H9 (cell line): ENCODE measurements around the gene PLIN3. TPM values are rescaled to one million over a fixed set of nuclear protein-coding genes. Genes with fewer than 3 reads are reported as not detected.
"Not testable (repeated sequence)": the region's sequence is repeated elsewhere in the genome, so short reads cannot be mapped to it uniquely, and the experiment has no call there.

Experiments used
- DNase-seq: peaks from one replicate; pipeline ENCODE4 v3.0.0-alpha.2; 2017
- H2AFZ ChIP-seq: one replicate; pipeline ENCODE4 v1.6.1; 2013; ENCODE audit warnings: mild to moderate bottlenecking, low read length, control low read depth, moderate library complexity
- H2AK5ac ChIP-seq: 2 replicates; pipeline ENCODE4 v1.6.1; 2013; ENCODE audit warnings: low read length, control low read depth, mixed read lengths; ENCODE audit not compliant: insufficient read length
- H2BK120ac ChIP-seq: one replicate; pipeline ENCODE4 v1.6.1; 2013; ENCODE audit warnings: low read depth, mild to moderate bottlenecking, low read length, control low read depth, inconsistent platforms; ENCODE audit not compliant: poor library complexity, severe bottlenecking
- H2BK12ac ChIP-seq: 2 replicates; pipeline ENCODE4 v1.6.1; 2013; ENCODE audit warnings: low read length, control low read depth, mixed read lengths, low read depth; ENCODE audit not compliant: insufficient read length
- H2BK15ac ChIP-seq: 2 replicates; pipeline ENCODE4 v1.6.1; 2013; ENCODE audit warnings: low read depth, low read length, control low read depth
- H2BK20ac ChIP-seq: one replicate; pipeline ENCODE4 v1.6.1; 2013; ENCODE audit warnings: low read depth, mild to moderate bottlenecking, low read length, control low read depth, inconsistent platforms; ENCODE audit not compliant: poor library complexity, severe bottlenecking
- H2BK5ac ChIP-seq: 2 replicates; pipeline ENCODE4 v1.6.1; 2013; ENCODE audit warnings: low read length, control low read depth, mixed read lengths; ENCODE audit not compliant: insufficient read length
- H3K14ac ChIP-seq: 2 replicates; pipeline ENCODE4 v1.6.1; 2013; ENCODE audit warnings: low read length, control low read depth; ENCODE audit not compliant: insufficient read depth
- H3K18ac ChIP-seq: 2 replicates; pipeline ENCODE4 v1.6.1; 2013; ENCODE audit warnings: low read depth, mild to moderate bottlenecking, mixed read lengths, low read length, control low read depth; ENCODE audit not compliant: insufficient read length
- H3K23ac ChIP-seq: 2 replicates; pipeline ENCODE4 v1.6.1; 2013; ENCODE audit warnings: low read length, control low read depth, mixed read lengths, low read depth; ENCODE audit not compliant: insufficient read length
- H3K23me2 ChIP-seq: 2 replicates; pipeline ENCODE4 v1.6.1; 2013; ENCODE audit warnings: low read depth, mild to moderate bottlenecking, mixed read lengths, low read length, control low read depth; ENCODE audit not compliant: insufficient read length, poor library complexity, severe bottlenecking
- H3K27ac ChIP-seq: 2 replicates; pipeline ENCODE4 v1.5.1; 2013; ENCODE audit warnings: low read length, control low read depth, mixed read lengths, low read depth; ENCODE audit not compliant: insufficient read length
- H3K27me3 ChIP-seq: 2 replicates; pipeline ENCODE4 v1.6.1; 2013; ENCODE audit warnings: low read length, control low read depth, inconsistent platforms; ENCODE audit not compliant: insufficient read depth
- H3K4ac ChIP-seq: 2 replicates; pipeline ENCODE4 v1.6.1; 2013; ENCODE audit warnings: low read depth, mild to moderate bottlenecking, control low read depth, inconsistent platforms, low read length, moderate library complexity
- H3K4me1 ChIP-seq: 2 replicates; pipeline ENCODE4 v1.6.1; 2013; ENCODE audit warnings: low read length, control low read depth, inconsistent platforms; ENCODE audit not compliant: insufficient read depth
- H3K4me2 ChIP-seq: 2 replicates; pipeline ENCODE4 v1.6.1; 2013; ENCODE audit warnings: low read length, control low read depth, mixed read lengths; ENCODE audit not compliant: insufficient read length, insufficient read depth
- H3K56ac ChIP-seq: 2 replicates; pipeline ENCODE4 v1.6.1; 2013; ENCODE audit warnings: low read depth, mild to moderate bottlenecking, mixed read lengths, low read length, control low read depth; ENCODE audit not compliant: insufficient read length
- H3K79me1 ChIP-seq: 2 replicates; pipeline ENCODE4 v1.6.1; 2013; ENCODE audit warnings: low read depth, mild to moderate bottlenecking, moderate library complexity, low read length, control low read depth, inconsistent platforms; ENCODE audit not compliant: insufficient read depth, poor library complexity, severe bottlenecking
- H3K79me2 ChIP-seq: 2 replicates; pipeline ENCODE4 v1.6.1; 2013; ENCODE audit warnings: low read length, control low read depth, inconsistent platforms; ENCODE audit not compliant: insufficient read depth
- H3K9ac ChIP-seq: 2 replicates; pipeline ENCODE4 v1.6.1; 2013; ENCODE audit warnings: low read length, control low read depth, mixed read lengths; ENCODE audit not compliant: insufficient read length; ENCODE audit errors: extremely low read depth
- H3K9me3 ChIP-seq: one replicate; pipeline ENCODE4 v1.6.1; 2013; ENCODE audit warnings: low read depth, low read length, inconsistent platforms; ENCODE audit not compliant: control insufficient read depth
- H3T11ph ChIP-seq: one replicate; pipeline ENCODE4 v1.6.1; 2013; ENCODE audit warnings: mild to moderate bottlenecking, low read length, control low read depth, inconsistent platforms
- H4K20me1 ChIP-seq: one replicate; pipeline ENCODE4 v1.6.1; 2013; ENCODE audit not compliant: control insufficient read depth, insufficient read length, insufficient read depth
- H4K5ac ChIP-seq: 2 replicates; pipeline ENCODE4 v1.6.1; 2013; ENCODE audit warnings: low read depth, mild to moderate bottlenecking, mixed read lengths, low read length, control low read depth; ENCODE audit not compliant: insufficient read length
- H4K8ac ChIP-seq: replicated peaks from 2 replicates; pipeline ENCODE4 v1.6.1; 2013; ENCODE audit warnings: low read length, control low read depth, mixed read lengths, low read depth; ENCODE audit not compliant: insufficient read length
- H4K91ac ChIP-seq: 2 replicates; pipeline ENCODE4 v1.6.1; 2013; ENCODE audit warnings: low read depth, mild to moderate bottlenecking, moderate library complexity, mixed read lengths, low read length, control low read depth; ENCODE audit not compliant: insufficient read length
- H3K27ac Mint-ChIP-seq, 3 experiments: 2 replicates in 2 of 3; 3 replicates in 1 of 3; pipeline ENCODE4 v1.8.0; 2020 to 2021; ENCODE audit warnings: mixed read lengths in 3 of 3, mild to moderate bottlenecking in 1 of 3, moderate library complexity in 1 of 3
- H3K27me3 Mint-ChIP-seq: 2 replicates; pipeline ENCODE4 v1.8.0; 2021; ENCODE audit warnings: low read depth, mild to moderate bottlenecking, moderate library complexity, mixed read lengths
- H3K36me3 Mint-ChIP-seq, 3 experiments: 2 replicates in 2 of 3; 3 replicates in 1 of 3; pipeline ENCODE4 v1.8.0; 2020 to 2021; ENCODE audit warnings: low read depth in 3 of 3, mixed read lengths in 3 of 3; ENCODE audit not compliant: insufficient read depth in 1 of 3
- H3K4me1 Mint-ChIP-seq, 2 experiments: 2 replicates each; pipeline ENCODE4 v1.8.0; 2020; ENCODE audit warnings: mixed read lengths in 2 of 2
- H3K4me3 Mint-ChIP-seq, 2 experiments: 2 replicates in 1 of 2; 3 replicates in 1 of 2; pipeline ENCODE4 v1.8.0; 2020 to 2021; ENCODE audit warnings: mild to moderate bottlenecking in 2 of 2, mixed read lengths in 2 of 2, moderate library complexity in 1 of 2
- H3K9me3 Mint-ChIP-seq, 2 experiments: 2 replicates in 1 of 2; 3 replicates in 1 of 2; pipeline ENCODE4 v1.8.0; 2020; ENCODE audit warnings: mild to moderate bottlenecking in 2 of 2, mixed read lengths in 2 of 2, moderate library complexity in 1 of 2
- WGBS: extraction: QIAGEN DNeasy Blood & Tissue Kit; methylation state at CpG from one replicate; pipeline ENCODE4 v1.1.7; 2013; ENCODE audit warnings: missing lambda C conversion rate, low lambda C conversion rate, mixed read lengths; ENCODE audit not compliant: insufficient read length; ENCODE audit errors: extremely low coverage; 5-methylcytosine and 5-hydroxymethylcytosine counted together
- total RNA-seq: library from RNA; stranded (reverse); gene quantifications from 2 replicates; pipeline ENCODE4 v1.2.1, GENCODE V29; 2021
- TF ChIP-seq, protein P1 (sequence below): fragments of 200-600 bp; sonication (generic); conservative IDR thresholded peaks from 3 replicates; pipeline ENCODE4 v1.8.0; 2021; ENCODE audit warnings: antibody characterized with exemption, mild to moderate bottlenecking

The PLIN3 gene
- total RNA-seq, 1 experiment from 2014 or later, result 61.8 TPM

GRCh38 chr19:4847190-4847973, 20.1 kb downstream of the PLIN3 start:
- Histone ChIP-seq H3K79me2 (no peaks in the 10 kb centered on the region), H3K27ac (no peak overlapping the region), H2BK12ac (no peak overlapping the region), H2AFZ (no peak overlapping the region), H2BK5ac (no peak overlapping the region), H3K23me2 (no peaks in the 10 kb centered on the region), H4K5ac (no peak overlapping the region), H3K4ac (no peak overlapping the region), H2BK20ac (no peak overlapping the region), H3K14ac (no peak overlapping the region), H3K18ac (no peak overlapping the region), H3K56ac (no peak overlapping the region), H3K79me1 (no peaks in the 10 kb centered on the region), H2BK120ac (no peak overlapping the region), H3K9ac (no peak overlapping the region), H3K9me3 (no peaks in the 10 kb centered on the region), H3K4me2 (no peak overlapping the region), H4K8ac (no peak overlapping the region), H3K4me1 (no peaks in the 10 kb centered on the region), H2AK5ac (no peak overlapping the region), H2BK15ac (no peak overlapping the region), H4K20me1 (no peaks in the 10 kb centered on the region), H3K27me3 (no peaks in the 10 kb centered on the region), H3T11ph (no peak overlapping the region), H4K91ac (no peak overlapping the region), H3K23ac (no peak overlapping the region)
- H3K4me1 Mint-ChIP-seq, result no peaks in the 10 kb centered on the region
- TF ChIP-seq, protein P1, sequence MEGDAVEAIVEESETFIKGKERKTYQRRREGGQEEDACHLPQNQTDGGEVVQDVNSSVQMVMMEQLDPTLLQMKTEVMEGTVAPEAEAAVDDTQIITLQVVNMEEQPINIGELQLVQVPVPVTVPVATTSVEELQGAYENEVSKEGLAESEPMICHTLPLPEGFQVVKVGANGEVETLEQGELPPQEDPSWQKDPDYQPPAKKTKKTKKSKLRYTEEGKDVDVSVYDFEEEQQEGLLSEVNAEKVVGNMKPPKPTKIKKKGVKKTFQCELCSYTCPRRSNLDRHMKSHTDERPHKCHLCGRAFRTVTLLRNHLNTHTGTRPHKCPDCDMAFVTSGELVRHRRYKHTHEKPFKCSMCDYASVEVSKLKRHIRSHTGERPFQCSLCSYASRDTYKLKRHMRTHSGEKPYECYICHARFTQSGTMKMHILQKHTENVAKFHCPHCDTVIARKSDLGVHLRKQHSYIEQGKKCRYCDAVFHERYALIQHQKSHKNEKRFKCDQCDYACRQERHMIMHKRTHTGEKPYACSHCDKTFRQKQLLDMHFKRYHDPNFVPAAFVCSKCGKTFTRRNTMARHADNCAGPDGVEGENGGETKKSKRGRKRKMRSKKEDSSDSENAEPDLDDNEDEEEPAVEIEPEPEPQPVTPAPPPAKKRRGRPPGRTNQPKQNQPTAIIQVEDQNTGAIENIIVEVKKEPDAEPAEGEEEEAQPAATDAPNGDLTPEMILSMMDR, result no peak
- peaks cover 1% of the 10 kb centered on the region; the same call in 1 of the 2 replicates for H3K27me3 Mint-ChIP-seq
- DNase-seq, result no peak
- peaks cover 26 to 68% (median 65%) of the 10 kb centered on the region in 3 experiments for H3K36me3 Mint-ChIP-seq
- no peak overlapping the region for H3K27ac Mint-ChIP-seq
- H3K9me3 Mint-ChIP-seq, result no peaks in the 10 kb centered on the region
- no CpG with 5 or more reads among the region's 23 CpGs for WGBS
- H3K4me3 Mint-ChIP-seq, result no peak overlapping the region

DNA sequence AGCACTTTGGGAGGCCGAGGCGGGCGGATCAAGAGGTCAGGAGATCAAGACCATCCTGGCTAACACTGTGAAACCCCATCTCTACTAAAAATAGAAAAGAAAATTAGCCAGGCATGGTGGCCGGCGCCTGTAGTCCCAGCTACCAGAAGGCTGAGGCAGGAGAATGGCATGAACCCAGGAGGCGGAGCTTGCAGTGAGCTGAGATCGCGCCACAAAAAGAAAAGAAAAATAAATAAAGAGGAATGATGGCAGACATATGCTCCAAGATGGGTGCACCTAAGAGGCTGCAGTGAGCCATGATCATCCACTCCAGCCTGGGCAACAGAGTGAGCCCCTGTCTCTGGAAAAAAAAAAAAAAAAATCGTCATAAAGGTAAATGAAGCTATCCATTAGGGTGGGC, 21.5 kb downstream of the PLIN3 start:
- H3K36me3 Mint-ChIP-seq, result peaks cover 29 to 71% (median 65%) of the 10 kb centered on the region in 3 experiments
- H3K4me2 ChIP-seq, H3K9me3 Mint-ChIP-seq, H3K4me1 Mint-ChIP-seq, H3K23ac ChIP-seq, H3K9ac ChIP-seq, H3K27ac Mint-ChIP-seq, H2BK5ac ChIP-seq, H3K4me1 ChIP-seq, DNase-seq, H2BK20ac ChIP-seq, H4K8ac ChIP-seq, H3K4ac ChIP-seq, H4K5ac ChIP-seq, H3K79me1 ChIP-seq, H3K56ac ChIP-seq, H3K18ac ChIP-seq, H3K14ac ChIP-seq, H2AFZ ChIP-seq, H3K79me2 ChIP-seq, H4K20me1 ChIP-seq, H2AK5ac ChIP-seq, H2BK12ac ChIP-seq, H3T11ph ChIP-seq, H3K27me3 ChIP-seq, H3K27me3 Mint-ChIP-seq, H3K27ac ChIP-seq, H2BK15ac ChIP-seq, H2BK120ac ChIP-seq, H4K91ac ChIP-seq, H3K23me2 ChIP-seq, H3K9me3 ChIP-seq, H3K4me3 Mint-ChIP-seq: not testable (repeated sequence)
- no CpG with 5 or more reads among the region's 9 CpGs for WGBS
